HepG2 (cell line): ENCODE data around the gene NAA25. TPM values are rescaled to one million over a fixed set of nuclear protein-coding genes. Genes with fewer than 3 reads are reported as not detected.

ENCODE experiments used
- AKAP8 ChIP-seq: sonication (generic); formaldehyde crosslinking; IDR thresholded peaks from 2 replicates; pipeline ENCODE4 v1.5.1; 2020; ENCODE audit warnings: mild to moderate bottlenecking, missing genetic modification reagents
- ARID4A ChIP-seq: sonication (generic); formaldehyde crosslinking; IDR thresholded peaks from 2 replicates; pipeline ENCODE4 v1.5.0; 2020; ENCODE audit warnings: mild to moderate bottlenecking, missing genetic modification reagents, borderline replicate concordance
- BCL3 ChIP-seq: sonication (generic); formaldehyde crosslinking; IDR thresholded peaks from 2 replicates; pipeline ENCODE4 v1.5.1; 2020; ENCODE audit warnings: mild to moderate bottlenecking, missing genetic modification reagents, moderate library complexity
- CENPX ChIP-seq: sonication (generic); formaldehyde crosslinking; IDR thresholded peaks from 2 replicates; pipeline ENCODE4 v1.9.0; 2021; ENCODE audit warnings: mild to moderate bottlenecking, missing genetic modification reagents, moderate library complexity
- IKZF1 ChIP-seq: fragments of 450-650 bp; IDR thresholded peaks from 2 replicates; pipeline ENCODE4 v1.7.1; 2016
- IRX3 ChIP-seq: sonication (generic); formaldehyde crosslinking; IDR thresholded peaks from 2 replicates; pipeline ENCODE4 v1.8.1; 2023; ENCODE audit warnings: mild to moderate bottlenecking, low read depth, missing genetic modification reagents, borderline replicate concordance
- PCBP2 ChIP-seq: fragments of 200-400 bp; formaldehyde crosslinking; optimal IDR thresholded peaks from 2 replicates; pipeline ENCODE3; 2018; ENCODE audit warnings: low read length, low read depth; ENCODE audit not compliant: poor library complexity, severe bottlenecking
- RAD21 ChIP-seq: fragments of 450-650 bp; formaldehyde crosslinking; IDR thresholded peaks from 2 replicates; pipeline ENCODE4 v1.5.0; 2020; ENCODE audit warnings: mild to moderate bottlenecking
- SNAI1 ChIP-seq: sonication (generic); formaldehyde crosslinking; IDR thresholded peaks from 2 replicates; pipeline ENCODE4 v1.5.0; 2020; ENCODE audit warnings: mild to moderate bottlenecking, missing genetic modification reagents, borderline replicate concordance
- SSRP1 ChIP-seq: IDR thresholded peaks from 2 replicates; pipeline ENCODE4 v1.6.1; 2016; ENCODE audit warnings: control low read depth
- TIGD3 ChIP-seq: sonication (generic); formaldehyde crosslinking; IDR thresholded peaks from 2 replicates; pipeline ENCODE4 v1.5.1; 2020; ENCODE audit warnings: mild to moderate bottlenecking, missing genetic modification reagents, borderline replicate concordance
- ZFP62 ChIP-seq: sonication (generic); formaldehyde crosslinking; IDR thresholded peaks from 2 replicates; pipeline ENCODE4 v1.4.0; 2020; ENCODE audit warnings: missing genetic modification reagents
- ZNF224 ChIP-seq: sonication (generic); formaldehyde crosslinking; IDR thresholded peaks from 2 replicates; pipeline ENCODE4 v1.5.0; 2020; ENCODE audit warnings: mild to moderate bottlenecking, missing genetic modification reagents
- ZNF30 ChIP-seq: sonication (generic); formaldehyde crosslinking; IDR thresholded peaks from 2 replicates; pipeline ENCODE4 v1.5.0; 2020; ENCODE audit warnings: mild to moderate bottlenecking, missing genetic modification reagents
- ZNF431 ChIP-seq: sonication (generic); formaldehyde crosslinking; IDR thresholded peaks from 2 replicates; pipeline ENCODE4 v1.9.0; 2022; ENCODE audit warnings: missing genetic modification reagents, low read depth, mild to moderate bottlenecking, borderline replicate concordance
- ZNF556 ChIP-seq: sonication (generic); formaldehyde crosslinking; IDR thresholded peaks from 2 replicates; pipeline ENCODE4 v1.4.0; 2020; ENCODE audit warnings: mild to moderate bottlenecking, missing genetic modification reagents, borderline replicate concordance
- ZNF674 ChIP-seq: sonication (generic); formaldehyde crosslinking; IDR thresholded peaks from 2 replicates; pipeline ENCODE4 v1.5.0; 2020; ENCODE audit warnings: low read depth, mild to moderate bottlenecking, missing genetic modification reagents
- polyA plus RNA-seq, 8 experiments: library from polyadenylated mRNA; depleted of rRNA in 3 of 8; stranded (reverse) in 7 of 8; unstranded in 1 of 8; fragments of >200 nt; fragmentation: Illumina TruSeq in 4 of 8; extraction: Trizol in 4 of 8; gene quantifications; 2 replicates each; pipeline versions ENCODE4 v1.2.1 to v1.2.3, GENCODE V29; 2011 to 2016; ENCODE audit warnings: low read depth in 4 of 8, missing spikeins in 1 of 8, mixed read lengths in 1 of 8; ENCODE audit not compliant: insufficient read depth in 1 of 8
- total RNA-seq, 5 experiments: library from RNA; depleted of rRNA; stranded (reverse); fragments of >200 nt; fragmentation: Illumina TruSeq; extraction: Trizol; gene quantifications; 2 replicates each; pipeline ENCODE4 v1.2.3, GENCODE V29; 2016; ENCODE audit warnings: low read depth in 1 of 5
- TF ChIP-seq, protein P1 (sequence below), 2 experiments: sonication (generic) in 1 of 2; formaldehyde crosslinking in 1 of 2; IDR thresholded peaks; 2 replicates each; pipeline versions ENCODE4 v1.5.1 to v1.6.1; 2011 to 2020; ENCODE audit warnings: borderline replicate concordance in 1 of 2, low read depth in 1 of 2, low read length in 1 of 2, mild to moderate bottlenecking in 1 of 2, missing genetic modification reagents in 1 of 2, moderate library complexity in 1 of 2

Gene NAA25
- total and polyA plus RNA-seq, 2 of the 13 experiments (the other 11 are each of a cell fraction or from before 2014, with no cell fraction given): 11.4 to 32.0 TPM

DNA sequence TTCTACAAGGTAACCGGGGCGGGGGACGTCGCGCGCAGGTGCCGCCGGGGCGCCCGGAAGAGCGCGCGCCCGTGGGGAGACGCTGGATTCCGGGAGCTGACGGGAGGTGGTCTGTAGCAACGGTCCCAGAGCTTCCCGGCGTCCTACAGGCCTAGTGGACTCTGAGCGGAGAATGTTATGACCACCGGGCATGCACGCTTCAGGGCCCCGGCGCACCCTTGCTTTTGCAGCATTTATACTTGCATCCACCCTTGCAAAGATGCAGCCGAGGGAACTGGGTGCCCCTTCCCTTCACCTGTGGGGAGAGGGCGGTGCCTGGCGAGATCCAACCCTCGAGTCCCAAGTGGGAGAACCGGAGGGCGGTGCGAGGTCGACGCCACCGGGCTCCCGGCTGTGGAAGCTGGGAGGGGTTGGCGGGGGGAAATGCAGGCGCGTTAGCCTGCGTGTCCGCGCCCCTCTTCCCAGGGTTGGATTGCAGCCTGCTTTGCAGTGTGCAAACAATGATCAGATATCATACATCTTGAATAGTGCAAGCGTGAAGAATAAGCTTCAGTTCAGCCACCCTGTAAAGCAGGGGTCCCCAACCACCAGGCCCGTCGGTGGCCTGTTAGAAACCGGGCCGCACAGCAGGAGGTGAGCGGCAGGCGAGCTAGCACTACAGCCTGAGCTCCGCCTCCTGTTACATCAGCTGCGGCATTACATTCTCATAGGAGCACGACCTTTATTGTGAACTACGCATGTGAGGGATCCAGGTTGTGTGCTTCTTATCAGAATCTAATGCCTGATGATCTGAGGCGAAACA lies 94.8 kb downstream of the NAA25 start (continued):
- TF ChIP-seq BCL3 (CRISPR knock-in tag) (peak; percentile 66; the same call in 1 of the 2 replicates), ZNF30 (CRISPR knock-in tag) (no peak), ZNF224 (no peak; the same call in 1 of the 2 replicates), ZNF674 (CRISPR knock-in tag) (peak; percentile 61; the same call in 1 of the 2 replicates), ZNF431 (CRISPR knock-in tag) (no peak), ZNF556 (no peak), SNAI1 (CRISPR knock-in tag) (no peak), PCBP2 (no peak), IRX3 (CRISPR knock-in tag) (peak; percentile 59; the same call in 1 of the 2 replicates), CENPX (CRISPR knock-in tag) (no peak), RAD21 (CRISPR knock-in tag) (peak; percentile 20; the same call in 1 of the 2 replicates), TIGD3 (no peak), AKAP8 (no peak; the same call in 1 of the 2 replicates), IKZF1 (no peak), ZFP62 (CRISPR knock-in tag) (no peak), ARID4A (CRISPR knock-in tag) (peak; percentile 64; the same call in 1 of the 2 replicates), SSRP1 (CRISPR knock-in tag) (no peak)
- TF ChIP-seq, protein P1, sequence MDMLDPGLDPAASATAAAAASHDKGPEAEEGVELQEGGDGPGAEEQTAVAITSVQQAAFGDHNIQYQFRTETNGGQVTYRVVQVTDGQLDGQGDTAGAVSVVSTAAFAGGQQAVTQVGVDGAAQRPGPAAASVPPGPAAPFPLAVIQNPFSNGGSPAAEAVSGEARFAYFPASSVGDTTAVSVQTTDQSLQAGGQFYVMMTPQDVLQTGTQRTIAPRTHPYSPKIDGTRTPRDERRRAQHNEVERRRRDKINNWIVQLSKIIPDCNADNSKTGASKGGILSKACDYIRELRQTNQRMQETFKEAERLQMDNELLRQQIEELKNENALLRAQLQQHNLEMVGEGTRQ (IDR thresholded peaks at IDR 0.05; ENCODE audit: low read depth, low read length): no peak
- TF ChIP-seq, protein P1 (CRISPR knock-in tag; IDR thresholded peaks at IDR 0.05; ENCODE audit: borderline replicate concordance): peak; percentile 87; the same call in 1 of the 2 replicates
